GM12891 (cell line): Measurements from ENCODE around the gene GALNT13.

Experiments used
- POLR2A ChIP-seq: IDR thresholded peaks from 2 replicates; pipeline ENCODE4 v1.6.1; 2011; ENCODE audit warnings: low read depth, low read length, control low read depth
- POLR2AphosphoS5 ChIP-seq: IDR thresholded peaks from 2 replicates; pipeline ENCODE4 v1.6.1; 2011; ENCODE audit warnings: low read depth, low read length, control low read depth
- TAF1 ChIP-seq: IDR thresholded peaks from 2 replicates; pipeline ENCODE4 v1.6.1; 2011; ENCODE audit warnings: low read depth, low read length, control low read depth

DNA sequence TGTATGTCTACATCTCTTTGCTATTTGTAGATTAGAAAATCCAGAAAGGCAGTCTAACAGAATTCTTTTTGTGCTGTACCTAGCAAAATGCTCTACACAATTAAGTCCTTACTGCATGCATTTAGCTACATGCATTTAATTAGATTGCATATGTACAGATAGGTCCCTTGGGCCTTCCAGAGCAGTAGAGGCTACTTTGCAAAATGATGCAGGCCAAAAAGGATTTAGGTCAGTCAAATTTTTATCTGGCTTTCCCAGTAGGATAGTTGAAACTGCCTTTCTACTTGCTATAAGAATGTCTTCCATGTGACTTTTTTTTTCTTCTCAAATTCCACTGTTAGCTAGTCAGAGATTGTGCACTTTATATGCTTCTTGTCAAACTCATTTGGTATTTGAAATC, 19.3 kb downstream of the GALNT13 start:
- TF ChIP-seq POLR2A = no peak
- TF ChIP-seq TAF1 = no peak
- no peak for TF ChIP-seq POLR2AphosphoS5
